HG03064 (cell line): ENCODE data around the gene DTNB.
A peak's percentile ranks its signal among the peaks of the same experiment; 100 is the strongest.

Source experiments
- ATAC-seq: cut with Tn5 transposase; IDR thresholded peaks from one replicate; pipeline ENCODE4 v1.9.1; 2021; ENCODE audit warnings: low read depth; ENCODE audit not compliant: unreplicated experiment

Gene DTNB

DNA sequence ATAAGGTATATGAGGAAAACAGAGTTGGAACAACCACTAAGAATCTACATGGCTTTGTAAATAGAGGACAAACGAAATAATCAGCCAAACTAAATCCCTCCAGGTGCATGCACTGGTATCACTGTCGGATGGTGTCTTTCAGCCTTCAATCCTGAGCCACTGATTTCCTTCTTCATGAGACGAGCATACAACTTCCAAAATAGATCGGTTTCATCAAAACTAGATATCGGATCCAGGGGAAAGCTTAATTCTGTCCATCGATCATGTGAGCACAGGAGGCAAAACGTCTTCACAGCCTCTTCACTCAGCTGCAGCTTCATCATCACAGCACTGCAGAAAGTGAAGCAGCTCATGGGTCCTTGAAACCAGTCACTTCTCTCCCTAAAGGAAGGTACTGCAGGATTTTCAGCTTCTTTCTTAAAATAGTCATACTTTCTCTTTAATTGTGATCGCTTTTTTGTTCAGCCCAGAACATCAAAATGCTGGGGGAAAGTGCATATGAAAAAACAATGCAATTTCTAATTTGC lies 80.5 kb downstream of the DTNB start:
- ATAC-seq: no peak

DNA sequence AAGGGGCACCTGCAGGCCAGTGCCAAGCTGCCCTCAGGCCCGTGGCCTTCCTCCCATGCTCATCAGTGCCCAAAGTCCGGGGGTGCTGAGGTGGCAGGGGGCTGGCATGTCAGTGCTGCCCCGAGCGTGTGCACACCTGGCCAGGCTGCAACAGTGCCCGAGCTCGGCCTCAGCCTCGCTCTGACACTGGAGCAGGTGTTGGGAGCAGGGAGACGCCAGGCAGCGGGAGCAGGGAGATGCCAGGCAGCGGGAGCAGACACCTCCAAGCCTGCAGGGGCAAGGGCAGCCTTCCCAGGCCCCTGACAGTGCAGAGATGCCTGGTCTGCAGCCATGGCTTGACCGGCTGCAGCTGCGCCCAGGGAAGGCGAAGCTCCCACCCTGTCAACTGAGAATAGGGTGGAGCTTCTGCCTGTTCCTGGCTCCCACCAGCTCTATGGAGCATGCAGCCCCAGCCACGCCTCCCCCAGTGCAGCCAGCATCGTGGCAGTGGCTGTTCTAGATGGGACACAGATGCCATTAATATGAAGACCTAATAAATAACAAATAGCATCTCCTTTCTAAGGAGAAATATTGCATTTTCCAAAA lies 82.4 kb downstream of the DTNB start:
- ATAC-seq: no peak

DNA sequence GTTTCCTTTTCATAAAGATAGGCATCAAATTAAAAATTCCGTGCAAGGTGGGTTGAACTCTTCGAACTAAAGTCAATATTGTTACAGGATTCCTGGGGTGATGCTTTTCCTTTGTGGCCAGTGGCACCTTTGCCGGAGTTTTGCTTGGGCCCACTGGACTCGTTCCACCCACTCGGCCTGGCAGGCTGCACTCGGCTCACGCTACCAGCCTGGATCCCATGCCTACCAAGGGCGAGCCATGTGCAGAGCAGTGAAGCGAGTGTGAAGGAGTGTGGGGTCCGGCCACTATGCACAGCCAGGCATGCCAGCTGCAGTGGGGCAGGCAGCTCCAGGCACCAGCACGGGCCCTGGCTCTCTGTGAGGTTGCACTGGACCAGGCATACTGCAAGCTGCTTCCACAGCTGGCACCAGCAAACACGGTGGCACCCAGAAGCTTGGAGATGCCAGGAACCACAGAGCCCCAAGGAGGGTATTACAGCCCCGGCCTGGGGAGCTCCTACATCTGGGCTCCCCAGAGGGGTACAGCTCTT lies 83.6 kb downstream of the DTNB start:
- no peak for ATAC-seq

DNA sequence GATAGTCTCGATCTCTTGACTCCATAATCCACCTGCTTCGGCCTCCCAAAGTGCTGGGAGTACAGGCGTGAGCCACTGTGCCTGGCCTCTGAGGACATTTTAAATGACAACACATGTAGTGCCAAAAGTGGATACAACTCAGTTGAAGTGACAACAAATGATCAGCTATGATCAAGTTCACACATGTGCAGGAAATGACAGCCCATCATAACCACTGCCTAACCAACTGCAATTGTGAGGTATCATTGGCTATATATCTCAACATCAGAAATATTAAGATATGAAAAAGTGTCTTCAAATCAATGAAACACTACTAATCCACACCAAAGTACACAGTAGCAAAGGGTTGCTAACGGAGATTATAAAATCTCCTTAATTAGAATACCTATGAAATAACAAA lies 84.8 kb downstream of the DTNB start:
- ATAC-seq: no peak

DNA sequence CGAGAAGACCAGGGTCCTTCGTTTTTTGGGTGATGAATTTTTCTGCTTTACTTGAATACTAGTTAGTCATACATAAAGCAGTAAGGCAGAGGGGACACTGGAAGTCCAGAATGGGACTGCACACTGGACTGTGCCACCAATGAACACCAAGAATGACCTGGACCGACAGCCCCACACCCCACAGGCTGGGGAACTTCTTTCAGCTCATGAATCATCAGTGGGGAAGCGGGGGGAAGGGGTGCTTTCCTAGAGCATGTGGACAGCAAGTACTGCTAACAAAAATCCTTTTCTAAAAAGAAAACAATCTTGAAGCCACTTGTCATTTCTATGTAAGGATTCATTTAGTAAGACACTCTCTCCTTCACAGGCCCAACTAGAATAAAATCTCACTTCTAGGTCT lies 86.0 kb downstream of the DTNB start:
- no peak for ATAC-seq

DNA sequence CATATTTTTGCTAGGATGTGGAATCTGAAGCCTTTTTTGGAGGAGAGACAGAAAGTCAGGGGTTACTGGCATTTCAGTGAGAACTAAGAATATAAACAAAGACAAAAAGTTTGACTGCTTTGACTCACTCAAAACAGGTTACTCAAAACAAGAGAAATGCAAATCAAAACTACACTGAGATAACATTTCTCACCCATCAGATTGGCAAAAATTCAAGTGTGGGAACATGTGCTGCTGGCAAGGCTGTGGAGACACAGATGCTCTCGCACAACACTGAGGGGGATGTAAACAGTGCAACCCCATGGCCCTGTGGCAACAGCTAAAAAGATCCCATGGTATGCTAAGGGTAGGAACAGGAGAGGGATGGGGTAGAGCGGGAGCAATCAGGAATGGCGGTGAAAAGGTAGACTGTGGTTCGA lies 86.6 kb downstream of the DTNB start:
- ATAC-seq: peak; percentile 68

DNA sequence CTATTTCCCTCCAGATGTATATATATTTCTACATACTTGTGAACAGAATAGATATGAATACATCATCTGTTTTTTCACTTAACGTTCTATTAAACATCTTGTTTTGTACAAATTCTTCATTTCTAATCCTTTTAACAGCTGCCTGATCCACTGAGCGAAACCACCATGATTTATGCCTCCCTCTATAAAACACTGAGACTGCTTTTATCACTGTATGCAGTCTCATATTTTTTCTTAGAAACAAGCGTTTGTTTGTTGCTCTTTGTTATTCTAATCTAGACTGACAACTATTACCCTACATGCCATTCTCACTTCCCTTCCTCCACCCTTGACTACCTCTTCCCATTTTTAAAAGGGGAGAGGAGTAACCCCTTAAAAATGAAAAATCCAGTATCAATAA lies 88.2 kb downstream of the DTNB start:
- ATAC-seq: no peak

DNA sequence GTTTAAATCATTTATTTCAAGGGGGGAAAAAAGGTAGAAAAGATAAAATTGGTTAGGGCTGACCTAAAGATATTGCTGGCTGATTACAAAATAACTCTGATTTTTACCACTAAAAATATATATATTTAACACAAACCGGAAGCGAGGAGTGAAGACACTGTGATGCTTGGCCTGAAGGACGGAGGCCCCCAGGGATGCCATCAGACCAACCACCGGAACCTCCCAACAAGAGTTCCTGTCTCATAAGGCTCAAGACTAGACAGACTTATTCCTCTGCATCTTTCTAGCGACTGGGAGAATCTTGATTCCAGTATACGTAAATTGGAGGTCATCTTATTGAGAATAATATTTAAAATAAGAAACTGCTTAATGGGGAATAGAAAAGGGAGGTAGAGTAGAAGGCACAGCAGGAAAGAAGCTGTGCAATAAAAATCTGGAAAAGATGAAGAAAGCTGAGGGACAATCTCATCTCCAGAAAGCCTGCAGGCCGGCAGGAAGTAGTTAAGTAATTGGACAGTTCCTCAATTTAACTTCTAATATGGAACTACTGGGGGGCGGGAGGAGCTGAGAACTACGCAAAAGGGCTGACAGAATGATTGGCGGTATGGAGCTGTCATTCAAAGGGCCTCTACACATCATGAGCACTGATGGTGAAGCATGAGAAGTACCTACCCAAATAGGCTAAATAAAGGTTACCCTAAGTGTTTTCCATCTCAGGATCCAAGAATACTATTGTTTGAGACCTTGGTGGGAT lies 91.1 kb downstream of the DTNB start:
- peak; percentile 46 for ATAC-seq

DNA sequence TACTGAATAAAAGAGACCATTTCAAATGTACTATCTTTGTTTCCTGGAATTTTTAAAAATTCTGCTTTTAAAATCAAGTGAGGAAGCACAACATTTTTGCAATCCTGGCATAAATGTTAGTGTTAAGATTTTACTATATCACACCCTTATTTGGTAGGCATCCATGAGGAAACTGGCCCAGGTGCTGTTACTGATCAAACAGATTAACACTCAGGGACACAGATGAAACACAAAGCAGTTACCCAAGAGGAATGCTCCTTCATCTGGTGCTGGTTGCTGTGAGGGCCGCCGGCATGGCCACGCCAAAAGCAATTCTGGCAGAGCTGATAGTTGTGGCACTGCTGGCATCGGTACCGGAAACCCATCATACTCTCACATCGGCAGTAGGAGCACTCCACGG lies 96.8 kb downstream of the DTNB start:
- no peak for ATAC-seq

DNA sequence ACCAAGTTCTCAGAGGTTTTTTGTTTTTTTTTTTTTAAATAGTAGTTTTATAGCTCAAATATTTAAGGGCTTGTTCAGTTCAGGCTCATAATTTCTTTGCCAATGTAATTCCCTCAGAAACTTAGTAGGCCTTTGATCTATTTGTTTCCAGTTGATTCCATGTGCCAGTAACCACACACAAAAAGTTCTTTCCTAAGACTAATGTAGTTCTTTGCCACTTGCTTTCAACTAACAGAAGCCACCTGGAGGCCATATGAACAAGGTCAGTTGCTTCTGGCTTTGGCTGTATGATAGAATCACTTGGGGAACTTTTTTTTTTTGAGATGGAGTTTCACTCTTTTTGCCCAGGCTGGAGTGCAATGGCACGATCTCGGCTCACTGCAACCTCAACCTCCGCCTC lies 100.7 kb downstream of the DTNB start:
- ATAC-seq: no peak

DNA sequence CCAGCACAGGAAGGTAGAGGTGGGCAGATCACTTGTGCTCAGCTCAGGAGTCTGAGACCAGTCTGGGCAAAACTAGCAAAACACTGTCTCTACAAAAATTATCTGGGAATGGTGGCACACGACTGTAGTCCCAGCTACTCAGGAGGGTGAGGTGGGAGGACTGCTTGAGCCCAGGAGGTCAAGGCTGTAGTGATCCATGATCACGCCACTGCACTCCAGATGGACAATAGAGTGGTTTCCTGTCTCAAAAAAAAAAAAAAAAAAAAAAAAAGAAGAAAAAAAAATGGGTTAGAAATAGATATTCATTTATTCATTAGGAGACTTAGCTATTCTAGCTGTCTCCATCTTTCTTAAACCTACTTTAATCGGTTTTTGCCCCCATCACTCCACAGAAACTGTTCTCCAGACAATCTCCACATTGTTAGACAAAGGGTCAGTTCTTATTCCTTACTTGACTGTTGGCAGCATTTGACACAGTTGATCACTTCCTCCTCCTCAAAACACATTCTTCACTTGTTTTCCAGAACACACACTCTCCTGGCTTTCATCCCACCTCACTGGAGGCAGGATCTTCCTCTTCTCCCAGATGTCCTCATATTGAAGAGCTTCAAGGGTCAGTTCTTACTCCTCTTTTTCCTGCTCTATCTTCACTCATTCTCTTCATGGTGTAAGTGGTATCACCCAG lies 103.1 kb downstream of the DTNB start:
- ATAC-seq: no peak

DNA sequence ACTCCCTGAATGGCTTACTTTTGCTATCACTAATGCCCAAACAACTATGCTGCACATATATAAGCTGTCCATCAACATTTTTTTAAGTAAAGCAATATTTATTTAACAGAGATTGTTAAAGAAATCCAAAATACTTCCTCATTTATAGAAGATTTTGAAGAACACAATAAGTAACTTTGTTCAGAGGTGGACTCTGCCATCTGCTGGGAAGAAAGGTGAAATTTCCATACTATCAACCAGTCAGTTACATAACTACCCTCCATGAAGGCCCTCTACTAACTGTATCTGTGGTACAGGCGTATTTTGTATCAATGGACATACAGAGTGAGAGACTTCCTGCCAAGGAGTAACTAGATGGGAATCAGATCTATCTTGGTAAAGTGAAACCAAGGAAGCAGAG lies 106.0 kb downstream of the DTNB start:
- ATAC-seq: no peak

DNA sequence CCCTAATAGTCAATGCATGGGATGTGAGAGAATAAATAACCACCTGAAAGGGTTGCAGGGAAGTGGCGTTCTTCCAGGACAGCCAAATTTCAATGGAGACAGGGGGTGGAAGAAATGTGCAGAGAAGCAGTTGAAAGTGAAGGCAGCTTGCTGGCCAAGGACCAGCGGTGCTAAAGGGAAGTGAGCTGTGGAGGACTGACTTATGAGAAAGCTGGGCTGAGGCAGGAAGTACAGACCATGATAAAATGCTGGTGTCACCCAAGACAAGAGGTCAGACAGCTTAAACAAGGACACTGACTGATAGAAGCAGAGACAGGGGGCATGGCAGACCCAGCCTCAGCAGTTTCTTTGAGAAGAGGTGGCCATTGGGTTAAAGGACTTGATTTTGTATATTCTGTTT lies 106.7 kb downstream of the DTNB start:
- peak; percentile 84 for ATAC-seq

DNA sequence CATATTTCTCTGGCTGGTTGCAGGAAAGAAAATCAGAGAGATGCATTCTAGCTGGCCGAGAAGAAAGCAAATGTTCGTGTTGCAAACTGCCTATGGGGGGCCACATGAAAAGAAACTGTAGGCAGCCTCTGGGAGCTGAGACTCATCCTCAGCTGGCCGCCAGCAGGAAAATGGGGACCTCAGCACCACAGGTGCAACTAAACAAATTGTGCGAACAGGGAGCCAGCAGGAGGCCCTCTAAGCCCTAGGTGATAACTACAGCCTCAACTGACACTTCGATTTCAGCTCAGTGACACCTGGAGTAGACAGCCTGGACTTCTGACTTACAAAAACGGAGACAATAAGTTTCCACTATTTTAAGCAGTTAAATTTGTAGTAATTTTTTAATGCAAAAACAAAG lies 107.3 kb downstream of the DTNB start:
- ATAC-seq: no peak

DNA sequence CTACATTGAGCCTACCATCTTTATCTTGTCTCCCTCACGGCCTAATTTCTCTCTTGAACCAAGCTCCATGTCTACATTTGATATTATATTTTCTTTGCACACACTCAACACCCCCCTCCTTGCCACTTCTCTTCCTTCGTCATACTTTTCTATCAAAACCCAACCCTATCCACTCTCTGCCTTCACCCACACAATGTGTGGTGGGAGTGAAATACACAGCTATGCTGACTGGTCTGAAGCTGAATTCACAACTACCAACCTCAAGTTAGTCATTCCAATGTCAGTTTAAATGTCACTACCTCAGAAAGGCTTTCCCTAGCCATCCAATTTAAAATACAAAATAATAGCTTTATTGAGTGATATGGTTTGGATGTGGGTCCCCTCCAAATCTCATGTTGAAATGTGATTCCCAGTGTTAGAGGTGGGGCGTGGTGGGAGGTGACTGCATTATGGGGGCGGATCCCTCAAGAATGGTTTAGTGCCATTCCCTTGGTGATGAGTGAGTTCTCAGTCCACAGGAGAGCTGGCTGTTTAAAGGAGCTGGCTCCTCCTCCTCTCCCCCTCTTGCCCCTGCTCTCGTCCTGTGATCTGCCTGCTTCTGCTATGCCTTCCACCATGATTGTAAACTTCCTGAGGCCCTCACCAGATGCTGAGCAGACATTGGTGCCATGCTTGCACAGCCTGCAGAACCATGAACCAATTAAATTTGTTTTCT lies 112.1 kb downstream of the DTNB start:
- no peak for ATAC-seq

DNA sequence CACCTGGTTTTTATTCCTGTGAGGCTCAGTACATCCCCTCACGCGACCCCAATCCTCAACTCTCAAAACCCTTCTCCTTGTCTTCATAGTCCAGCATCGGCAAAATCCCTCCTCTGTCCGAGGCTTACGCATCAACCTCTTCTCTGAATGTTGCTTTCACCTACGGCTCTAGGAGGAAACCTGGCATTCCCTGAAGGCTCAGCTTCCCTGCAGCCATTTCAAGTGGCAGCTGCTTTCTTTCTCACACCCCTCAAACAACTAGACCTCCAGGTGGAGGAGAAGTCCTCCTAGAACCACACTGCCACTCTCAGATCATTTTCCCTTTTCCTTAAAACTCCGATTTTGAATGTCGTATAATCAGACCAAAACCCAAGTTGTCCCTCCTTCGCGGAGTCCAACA lies 114.2 kb downstream of the DTNB start:
- no peak for ATAC-seq

DNA sequence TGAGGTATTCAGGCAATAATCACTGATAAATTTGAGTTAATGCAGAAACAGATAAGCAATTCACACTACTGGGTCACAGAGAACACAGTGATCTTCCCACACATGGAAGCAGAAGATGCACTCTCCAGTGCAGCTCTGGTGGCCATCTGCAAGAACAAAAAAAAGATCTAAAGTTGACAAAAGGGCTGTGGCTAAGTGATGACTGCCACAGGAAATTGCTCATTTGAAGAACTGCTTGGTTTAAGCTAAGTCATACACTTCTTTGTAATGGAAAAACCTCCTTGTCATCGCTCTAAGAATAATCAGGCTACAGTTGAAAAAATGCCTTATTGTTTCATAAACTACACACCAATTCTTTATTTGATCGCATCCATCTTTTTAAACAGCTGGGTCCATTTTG lies 115.1 kb downstream of the DTNB start:
- peak; percentile 57 for ATAC-seq

DNA sequence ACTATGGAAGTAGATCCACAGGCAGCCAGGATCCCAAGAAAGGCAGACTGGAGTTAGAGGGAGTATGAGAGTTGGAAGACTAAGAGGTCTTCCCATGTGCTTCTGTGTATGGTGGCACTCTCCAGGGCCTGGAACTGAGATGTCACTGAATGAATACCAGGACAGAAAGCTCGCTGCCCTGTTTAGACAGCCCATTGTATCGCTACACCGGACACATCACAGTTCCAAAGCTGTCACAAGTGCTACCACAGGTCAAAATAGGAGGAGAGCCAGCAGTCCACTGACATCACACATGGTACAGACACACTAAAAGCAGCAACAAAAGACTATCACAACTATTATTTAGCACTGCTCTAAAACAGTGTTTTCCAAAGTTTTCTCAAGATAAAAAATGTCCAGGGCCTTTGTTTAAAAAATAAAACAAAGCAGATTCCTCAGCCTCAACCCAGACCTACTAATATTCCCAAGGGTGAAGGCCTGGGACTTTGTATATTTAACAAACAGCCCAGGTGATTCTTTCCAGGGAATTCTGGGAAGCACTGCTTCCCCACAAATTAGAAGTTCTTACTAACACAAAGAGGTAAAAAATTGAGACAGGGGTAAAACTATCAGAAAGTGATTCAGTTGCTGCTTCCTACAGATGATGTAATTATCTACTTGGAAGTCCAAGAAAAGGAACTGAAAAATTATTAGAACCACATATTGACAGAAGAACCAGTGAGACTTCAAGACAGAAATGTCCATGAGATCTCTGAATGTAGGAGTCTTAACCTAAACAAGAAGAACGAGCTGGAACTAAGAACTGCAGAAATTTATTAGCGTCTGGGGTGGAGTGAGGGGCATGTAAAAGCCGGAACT lies 116.0 kb downstream of the DTNB start:
- ATAC-seq: peak; percentile 26

DNA sequence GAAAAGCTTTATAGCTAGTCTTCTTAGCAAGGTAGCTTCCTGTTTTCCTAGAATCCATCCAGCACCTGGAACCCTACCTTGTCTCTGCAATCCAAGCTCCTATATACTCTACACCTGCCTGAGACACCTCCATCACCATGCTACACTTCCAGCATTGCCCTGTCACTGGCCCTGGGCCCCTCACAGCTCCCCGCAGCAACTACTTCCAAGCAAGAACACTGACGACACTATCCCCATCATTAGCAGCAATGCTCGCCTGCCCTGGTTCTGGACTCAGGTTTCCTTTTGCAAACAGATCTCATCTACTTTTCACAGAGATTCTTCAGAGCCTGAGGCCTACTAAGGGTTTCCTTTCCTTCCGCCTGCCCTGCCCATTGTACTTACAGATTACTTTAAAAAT lies 121.1 kb downstream of the DTNB start:
- no peak for ATAC-seq

DNA sequence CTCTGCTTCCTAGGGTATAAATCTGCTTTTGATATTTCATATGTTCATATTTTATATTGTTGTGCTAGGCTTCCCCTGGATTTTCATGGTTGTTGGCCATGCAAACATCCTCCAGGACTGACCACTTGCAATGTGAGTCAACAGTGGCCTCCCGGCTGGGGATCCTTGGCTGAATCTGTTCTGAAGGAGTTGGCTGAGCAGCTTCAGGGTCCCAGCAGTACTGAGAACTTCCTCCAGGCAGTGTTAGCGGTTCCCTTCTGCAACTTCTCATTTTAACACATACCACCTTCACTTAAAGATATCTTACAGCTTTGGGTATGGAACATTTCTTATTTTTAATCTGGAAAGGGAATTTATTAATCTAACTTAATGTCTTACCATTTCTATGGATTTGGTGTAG lies 122.1 kb downstream of the DTNB start:
- no peak for ATAC-seq
